Skeletal muscle cell (primary cell): ENCODE measurements around the gene CHRND.
"Not testable (repeated sequence)": the region's sequence is repeated elsewhere in the genome, so short reads cannot be mapped to it uniquely, and the experiment has no call there.

ENCODE experiments used
- DNase-seq: peaks from one replicate; pipeline ENCODE4 v3.0.0-alpha.2; 2010; ENCODE audit warnings: low read depth
- H3K4me3 ChIP-seq: 2 replicates; pipeline ENCODE4 v1.5.1; 2011; ENCODE audit warnings: low read depth, mild to moderate bottlenecking, control low read depth, low read length, moderate library complexity

The CHRND gene

GRCh38 chr2:232522623-232523401 is 3.1 kb upstream of the CHRND start:
- H3K4me3 ChIP-seq: no peak overlapping the region
- no peak for DNase-seq

- no peak for DNase-seq
- H3K4me3 ChIP-seq: no peak overlapping the region
Observed at GRCh38 chr2:232523402-232523681, 2.6 kb upstream of the CHRND start.

- H3K4me3 ChIP-seq: peak overlapping the region; percentile 37
- no peak for DNase-seq
Observed at GRCh38 chr2:232523682-232524597, 2.0 kb upstream of the CHRND start.

GRCh38 chr2:232524771-232525170 is 1.2 kb upstream of the CHRND start:
- H3K4me3 ChIP-seq: no peak overlapping the region
- DNase-seq: no peak

DNA sequence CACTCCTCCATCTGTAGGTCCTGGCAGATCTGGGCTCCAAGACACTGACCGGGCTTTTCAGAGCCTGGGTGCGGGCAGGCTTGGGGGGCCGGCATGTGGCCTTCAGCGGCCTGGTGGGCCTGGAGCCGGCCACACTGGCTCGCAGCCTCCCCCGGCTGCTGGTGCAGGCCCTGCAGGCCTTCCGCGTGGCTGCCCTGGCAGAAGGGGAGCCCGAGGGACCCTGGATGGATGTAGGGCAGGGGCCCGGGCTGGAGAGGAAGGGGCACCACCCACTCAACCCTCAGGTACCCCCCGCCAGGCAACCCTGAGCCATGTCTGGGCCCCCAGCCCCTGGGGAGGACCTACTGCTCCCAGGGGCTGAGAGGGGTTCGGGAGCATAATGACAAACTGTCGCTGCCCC is 761 bp upstream of the CHRND start:
- H3K4me3 ChIP-seq: no peak overlapping the region
- DNase-seq: no peak

DNA sequence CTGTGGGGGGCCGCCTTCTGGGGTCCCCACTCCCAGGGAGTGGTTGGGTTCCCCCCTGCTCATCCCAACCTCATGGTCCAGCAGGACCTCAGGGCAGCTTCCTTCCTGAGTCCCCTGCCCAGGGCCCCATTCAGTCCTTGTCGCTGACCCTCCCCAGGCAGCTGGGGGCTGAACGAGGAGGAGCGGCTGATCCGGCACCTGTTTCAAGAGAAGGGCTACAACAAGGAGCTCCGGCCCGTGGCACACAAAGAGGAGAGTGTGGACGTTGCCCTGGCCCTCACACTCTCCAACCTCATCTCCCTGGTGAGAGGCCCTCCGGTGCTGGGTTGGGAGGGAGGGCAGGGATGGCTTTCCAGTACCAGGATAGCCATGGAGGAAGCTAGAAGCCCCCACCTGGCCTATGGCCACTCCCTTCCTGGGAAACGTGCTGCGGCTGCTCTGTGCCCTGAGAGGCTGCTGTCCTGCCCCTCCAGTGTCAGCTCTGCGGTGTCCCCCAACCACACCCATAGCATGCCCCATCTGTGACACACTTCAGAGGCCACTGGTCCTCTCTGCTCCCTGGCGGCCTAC is 497 bp downstream of the CHRND start:
- H3K4me3 ChIP-seq: peak overlapping the region; percentile 30
- DNase-seq: no peak

GRCh38 chr2:232527905-232528470 is 2.0 kb downstream of the CHRND start:
- no peak for DNase-seq
- no peak overlapping the region for H3K4me3 ChIP-seq

DNA sequence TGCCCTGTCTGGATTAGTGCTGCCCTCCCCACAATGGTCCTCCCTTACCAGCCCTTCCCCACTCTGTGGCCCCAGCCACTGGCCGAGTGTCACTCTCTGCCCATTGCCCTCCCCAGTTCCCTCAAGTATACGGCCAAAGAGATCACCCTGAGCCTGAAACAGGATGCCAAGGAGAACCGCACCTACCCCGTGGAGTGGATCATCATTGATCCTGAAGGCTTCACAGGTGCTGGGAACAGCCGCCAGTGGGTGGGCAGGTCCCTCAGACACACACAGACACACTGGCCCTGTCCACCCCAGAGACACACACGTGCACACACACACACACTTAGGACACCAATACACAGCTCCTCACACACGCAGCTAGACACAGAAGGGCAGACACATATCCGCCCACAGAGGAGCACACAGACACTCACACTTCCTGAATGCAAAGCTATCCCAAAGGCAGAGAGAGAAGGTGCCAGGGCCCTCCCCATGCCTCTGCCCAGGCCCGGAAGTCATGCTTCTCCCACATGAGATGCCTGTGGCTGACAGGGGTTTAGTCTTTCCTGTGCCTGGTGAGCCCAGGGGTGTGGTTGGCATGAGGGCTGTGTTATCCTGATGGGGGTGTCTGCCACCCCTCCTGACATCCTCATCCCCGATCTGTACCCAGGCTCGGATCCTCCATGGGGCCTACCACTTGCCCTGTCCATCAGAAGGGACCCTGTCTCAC is 2.9 kb downstream of the CHRND start:
- no peak for DNase-seq

DNA sequence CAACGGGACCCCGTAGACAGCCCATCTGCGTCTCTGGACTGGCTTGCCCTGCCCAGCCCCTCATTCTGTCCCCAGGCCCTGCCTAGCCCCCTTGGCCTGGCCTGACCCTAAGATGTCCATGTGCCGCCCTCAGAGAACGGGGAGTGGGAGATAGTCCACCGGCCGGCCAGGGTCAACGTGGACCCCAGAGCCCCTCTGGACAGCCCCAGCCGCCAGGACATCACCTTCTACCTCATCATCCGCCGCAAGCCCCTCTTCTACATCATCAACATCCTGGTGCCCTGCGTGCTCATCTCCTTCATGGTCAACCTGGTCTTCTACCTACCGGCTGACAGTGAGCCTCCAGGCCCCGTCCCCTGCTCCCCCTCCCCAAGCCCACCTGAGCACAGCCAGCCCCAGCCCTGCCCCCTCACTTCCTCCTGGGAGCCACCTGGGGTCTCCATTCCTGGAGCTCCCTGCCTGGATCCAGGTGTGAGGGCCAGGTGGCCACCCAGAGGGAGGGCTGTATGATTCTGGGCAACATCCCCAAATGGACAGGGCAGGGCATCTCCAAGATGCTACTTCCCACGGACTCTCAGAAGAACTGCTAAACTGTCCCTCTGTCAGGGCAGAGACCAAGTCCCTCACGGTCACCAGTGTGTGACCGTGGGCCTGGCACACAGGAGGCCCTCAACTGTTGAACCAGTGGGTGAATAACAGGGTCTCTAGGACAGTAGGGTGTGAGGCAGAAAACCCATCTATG is 4.0 kb downstream of the CHRND start:
- DNase-seq: no peak
- H3K4me3 ChIP-seq: no peak overlapping the region

More for the DNA sequence above, 2.9 kb downstream of the CHRND start:
- no peak overlapping the region for H3K4me3 ChIP-seq

DNA sequence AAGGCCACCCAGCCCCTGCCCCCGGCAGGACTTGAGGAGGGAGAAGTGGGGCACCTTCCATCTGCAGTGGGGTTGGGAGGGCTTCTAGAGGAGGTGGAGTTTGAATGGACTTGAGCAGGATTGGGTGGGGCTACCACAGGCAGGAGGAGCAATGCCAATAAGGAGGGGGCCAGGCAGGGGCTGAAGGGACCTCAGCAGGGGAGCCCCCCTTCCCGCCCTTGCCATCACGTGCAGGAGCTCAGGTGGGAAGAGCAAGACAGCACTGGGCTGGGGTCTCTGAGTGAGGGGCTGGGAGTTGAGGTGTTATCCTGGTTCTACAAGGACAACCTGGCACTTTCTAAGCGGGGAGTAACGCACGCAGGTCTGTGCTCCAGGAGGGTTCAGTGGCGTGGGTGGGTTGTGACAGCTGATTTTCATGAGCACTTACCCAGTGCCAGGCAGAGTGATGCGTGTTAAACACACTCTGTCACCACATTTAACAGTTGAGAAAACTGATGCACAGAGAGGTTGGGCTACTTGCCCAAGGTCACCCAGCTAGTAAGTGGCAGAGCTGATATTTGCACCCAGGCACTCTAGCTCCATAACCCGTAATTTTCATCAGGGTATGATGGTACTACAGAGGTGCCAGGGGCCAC is 4.8 kb downstream of the CHRND start:
- no peak for DNase-seq
- H3K4me3 ChIP-seq: no peak overlapping the region

- no peak overlapping the region for H3K4me3 ChIP-seq
- no peak for DNase-seq
Observed at GRCh38 chr2:232532419-232532818, 6.5 kb downstream of the CHRND start.

GRCh38 chr2:232532821-232533220 is 6.9 kb downstream of the CHRND start:
- not testable (repeated sequence) for DNase-seq, H3K4me3 ChIP-seq

GRCh38 chr2:232533944-232534710 is 8.2 kb downstream of the CHRND start:
- no peak for DNase-seq
- no peak overlapping the region for H3K4me3 ChIP-seq

DNA sequence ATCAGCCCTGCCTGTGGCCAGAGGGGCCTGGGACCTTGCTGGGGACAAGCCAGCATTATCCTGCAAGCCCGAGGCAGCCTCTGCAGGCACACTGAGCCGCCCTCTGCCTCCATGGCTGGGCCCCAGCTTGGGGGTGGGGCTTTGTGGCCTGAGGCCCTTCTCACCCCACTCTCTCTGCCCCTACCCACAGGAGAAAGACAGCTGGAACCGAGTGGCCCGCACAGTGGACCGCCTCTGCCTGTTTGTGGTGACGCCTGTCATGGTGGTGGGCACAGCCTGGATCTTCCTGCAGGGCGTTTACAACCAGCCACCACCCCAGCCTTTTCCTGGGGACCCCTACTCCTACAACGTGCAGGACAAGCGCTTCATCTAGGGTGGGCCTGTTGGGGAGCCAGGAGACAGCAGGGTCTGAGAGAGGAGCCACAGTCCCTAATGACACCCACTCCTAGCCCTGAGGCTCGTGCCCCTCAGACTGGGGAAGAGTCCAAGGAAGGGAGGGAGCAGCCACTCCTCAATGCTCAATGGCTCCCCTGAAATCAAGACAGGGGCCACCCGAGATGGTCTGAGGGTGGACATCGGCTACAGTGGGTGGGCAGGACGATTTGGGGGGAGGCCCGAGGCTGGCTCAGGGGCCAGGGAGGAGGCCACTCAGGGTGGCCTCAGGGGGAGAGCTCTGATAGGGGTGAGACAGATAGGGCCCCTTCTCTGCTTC is 9.1 kb downstream of the CHRND start:
- no peak overlapping the region for H3K4me3 ChIP-seq
- no peak for DNase-seq

- no peak overlapping the region for H3K4me3 ChIP-seq
- no peak for DNase-seq
Observed at GRCh38 chr2:232535761-232536530, 10.0 kb downstream of the CHRND start.

DNA sequence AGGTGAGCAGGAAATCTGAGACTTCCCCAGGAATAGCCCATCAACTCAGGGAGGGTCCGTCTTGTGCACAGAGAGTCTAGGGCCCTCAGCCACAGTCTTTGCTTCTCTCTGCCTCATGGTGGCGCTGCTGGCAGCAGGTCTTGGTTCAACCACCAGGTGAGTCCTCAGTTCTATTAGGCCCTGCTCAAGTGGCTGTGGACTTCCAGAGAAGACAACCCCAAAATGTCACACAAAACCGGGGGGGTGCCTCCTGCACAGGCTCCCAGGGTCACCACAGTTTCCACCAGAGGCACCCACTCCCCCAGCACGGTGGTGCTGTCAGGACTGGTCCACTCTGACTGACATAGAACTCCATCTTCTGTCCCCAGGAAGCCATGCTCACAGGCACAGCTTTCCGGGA is 11.1 kb downstream of the CHRND start:
- DNase-seq: no peak
- no peak overlapping the region for H3K4me3 ChIP-seq
